Ishikawa (cell line): ENCODE results near the gene AUP1.
A peak's percentile ranks its signal among the peaks of the same experiment; 100 is the strongest.

Experiments used
- CEBPB ChIP-seq: IDR thresholded peaks from 2 replicates; pipeline ENCODE4 v1.6.1; 2012
- CREB1 ChIP-seq: IDR thresholded peaks from 2 replicates; pipeline ENCODE4 v1.6.1; 2012; ENCODE audit warnings: low read depth
- EGR1 ChIP-seq: IDR thresholded peaks from 2 replicates; pipeline ENCODE4 v1.6.1; 2012
- EP300 ChIP-seq: IDR thresholded peaks from 2 replicates; pipeline ENCODE4 v1.6.1; 2012; ENCODE audit warnings: borderline replicate concordance
- FOXM1 ChIP-seq: IDR thresholded peaks from 2 replicates; pipeline ENCODE4 v1.6.1; 2012; ENCODE audit warnings: low read depth, borderline replicate concordance
- MAX ChIP-seq: IDR thresholded peaks from 2 replicates; pipeline ENCODE4 v1.6.1; 2012
- NFIC ChIP-seq: IDR thresholded peaks from 2 replicates; pipeline ENCODE4 v1.6.1; 2012
- RAD21 ChIP-seq: IDR thresholded peaks from 2 replicates; pipeline ENCODE4 v1.6.1; 2012; ENCODE audit warnings: low read depth
- REST ChIP-seq: IDR thresholded peaks from 2 replicates; pipeline ENCODE4 v1.6.1; 2012; ENCODE audit warnings: low read depth, mild to moderate bottlenecking
- TAF1 ChIP-seq: IDR thresholded peaks from 2 replicates; pipeline ENCODE4 v1.6.1; 2012; ENCODE audit warnings: low read depth, mild to moderate bottlenecking
- TCF12 ChIP-seq: IDR thresholded peaks from 2 replicates; pipeline ENCODE4 v1.6.1; 2012; ENCODE audit warnings: low read depth
- TEAD4 ChIP-seq: IDR thresholded peaks from 2 replicates; pipeline ENCODE4 v1.6.1; 2012
- USF1 ChIP-seq: IDR thresholded peaks from 2 replicates; pipeline ENCODE4 v1.6.1; 2012
- YY1 ChIP-seq: IDR thresholded peaks from 2 replicates; pipeline ENCODE4 v1.6.1; 2012; ENCODE audit warnings: low read depth
- ZBTB7A ChIP-seq: IDR thresholded peaks from 2 replicates; pipeline ENCODE4 v1.6.1; 2012; ENCODE audit warnings: low read depth

The AUP1 gene

GRCh38 chr2:74556159-74556558, 26.7 kb upstream of the AUP1 start:
- TF ChIP-seq MAX (no peak), REST (no peak), YY1 (no peak), TAF1 (no peak), USF1 (no peak), EGR1 (no peak), EP300 (no peak), RAD21 (no peak), NFIC (no peak), CEBPB (no peak), CREB1 (no peak), ZBTB7A (no peak), FOXM1 (no peak), TCF12 (no peak), TEAD4 (no peak)

- TF ChIP-seq USF1 (no peak), EGR1 (no peak), MAX (no peak), TCF12 (no peak), YY1 (no peak), CEBPB (no peak), CREB1 (no peak), TEAD4 (no peak), NFIC (no peak), TAF1 (no peak), EP300 (no peak), REST (no peak), RAD21 (no peak), FOXM1 (no peak), ZBTB7A (no peak)
Observed at GRCh38 chr2:74555610-74556103, 26.2 kb upstream of the AUP1 start.

GRCh38 chr2:74554820-74555531, 25.5 kb upstream of the AUP1 start:
- TF ChIP-seq MAX (peak; percentile 62; the same call in 1 of the 2 replicates), REST (no peak), FOXM1 (no peak), ZBTB7A (0 out of 2 replicates have a peak, but pooled peaks have one; percentile 47), TCF12 (no peak; the same call in 1 of the 2 replicates), YY1 (no peak), CEBPB (no peak), USF1 (no peak), EP300 (no peak), TEAD4 (no peak), TAF1 (peak; percentile 42; the same call in 1 of the 2 replicates)
